K562 (cell line): ENCODE measurements around the gene DNAL4. TPM values are rescaled to one million over a fixed set of nuclear protein-coding genes. Genes with fewer than 3 reads are reported as not detected.

Experiments used
- ATF1 ChIP-seq, 2 experiments: fragments of 450-650 bp in 1 of 2; IDR thresholded peaks; 2 replicates each; pipeline ENCODE4 v1.6.1; 2016; ENCODE audit warnings: missing compliant biosample characterization in 1 of 2, missing genetic modification characterization in 1 of 2
- CHD7 ChIP-seq: fragments of 200-600 bp; sonication (generic); IDR thresholded peaks from one replicate; pipeline ENCODE4 v1.6.1; 2012; ENCODE audit warnings: mild to moderate bottlenecking, low read depth, low read length, inconsistent platforms
- ESRRB ChIP-seq: fragments of 250-450 bp; sonication (Bioruptor Pico); IDR thresholded peaks from 2 replicates; pipeline ENCODE4 v1.5.0; 2020; ENCODE audit warnings: mild to moderate bottlenecking, moderate library complexity, borderline replicate concordance
- EZH2 ChIP-seq: IDR thresholded peaks from 2 replicates; pipeline ENCODE4 v1.6.1; 2012; ENCODE audit warnings: low read depth, mild to moderate bottlenecking, inconsistent platforms, low read length, borderline replicate concordance
- MTA1 ChIP-seq: fragments of 450-650 bp; IDR thresholded peaks from 2 replicates; pipeline ENCODE4 v1.6.1; 2017; ENCODE audit warnings: borderline replicate concordance
- NRF1 ChIP-seq, 2 experiments: fragments of 450-650 bp; IDR thresholded peaks in 1 of 2; conservative IDR thresholded peaks in 1 of 2; 2 replicates each; pipeline ENCODE4 v1.6.1; 2014; ENCODE audit warnings: mild to moderate bottlenecking in 2 of 2
- PHF20 ChIP-seq: fragments of 450-650 bp; IDR thresholded peaks from 2 replicates; pipeline ENCODE4 v1.6.1; 2018; ENCODE audit not compliant: partially characterized antibody
- PKNOX1 ChIP-seq: fragments of 450-650 bp; IDR thresholded peaks from 2 replicates; pipeline ENCODE4 v1.6.1; 2016
- PRMT5 ChIP-seq: sonication (generic); formaldehyde crosslinking; IDR thresholded peaks from 2 replicates; pipeline ENCODE4 v1.5.0; 2020; ENCODE audit warnings: missing genetic modification reagents
- RAD51 ChIP-seq: fragments of 450-650 bp; IDR thresholded peaks from 2 replicates; pipeline ENCODE4 v1.7.1; 2016; ENCODE audit warnings: low read depth, mild to moderate bottlenecking, borderline replicate concordance
- SP2 ChIP-seq: IDR thresholded peaks from 2 replicates; pipeline ENCODE4 v1.6.1; 2011; ENCODE audit warnings: mild to moderate bottlenecking, low read depth, low read length, moderate library complexity; ENCODE audit not compliant: poor library complexity, severe bottlenecking; ENCODE audit errors: extremely low read depth
- ZNF324 ChIP-seq: fragments of 250-450 bp; sonication (Bioruptor Pico); IDR thresholded peaks from 2 replicates; pipeline ENCODE4 v1.4.0; 2020; ENCODE audit warnings: mild to moderate bottlenecking
- ZNF507 ChIP-seq: conservative IDR thresholded peaks from 2 replicates; pipeline ENCODE4 v1.6.1; 2017; ENCODE audit warnings: missing genetic modification characterization, missing compliant biosample characterization
- ZSCAN32 ChIP-seq: fragments of 450-650 bp; formaldehyde crosslinking; IDR thresholded peaks from 2 replicates; pipeline ENCODE4 v1.4.0; 2020; ENCODE audit warnings: mild to moderate bottlenecking, moderate library complexity
- polyA plus RNA-seq, 8 experiments: library from polyadenylated mRNA; depleted of rRNA in 4 of 8; stranded (reverse) in 5 of 8; unstranded in 3 of 8; fragments of >200 nt; fragmentation: Nextera tagmentation in 2 of 8; fragmentation: Illumina TruSeq in 1 of 8; extraction: Ambion mirVana in 2 of 8; extraction: Trizol in 1 of 8; gene quantifications; 2 replicates each; pipeline versions ENCODE4 v1.2.1 to v1.2.3, GENCODE V29; 2011 to 2014; ENCODE audit warnings: inconsistent platforms in 1 of 8, missing spikeins in 1 of 8
- total RNA-seq, 7 experiments: library from RNA; depleted of rRNA in 6 of 7; stranded (reverse); fragments of >200 nt in 6 of 7; fragmentation: Illumina TruSeq in 2 of 7; extraction: Trizol in 2 of 7; gene quantifications; 2 replicates each; pipeline versions ENCODE4 v1.2.1 to v1.2.3, GENCODE V29; 2011 to 2021; ENCODE audit warnings: low replicate concordance in 1 of 7
- TF ChIP-seq, protein P1 (sequence below): fragments of 450-650 bp; formaldehyde crosslinking; IDR thresholded peaks from 2 replicates; pipeline ENCODE4 v1.4.0; 2022; ENCODE audit warnings: mild to moderate bottlenecking, moderate library complexity

DNAL4 gene
- total and polyA plus RNA-seq, 9 of the 15 experiments (the other 6 are each of a cell fraction or from before 2014, with no cell fraction given), result 0.20 to 9.4 (median 5.2) TPM

- TF ChIP-seq PHF20 (no peak), MTA1 (no peak), CHD7 (no peak), ZNF324 (CRISPR knock-in tag) (no peak), ZNF507 (tag) (no peak), ESRRB (no peak), EZH2 (no peak), NRF1 (conservative IDR thresholded peaks at IDR 0.05 in 1 of 2, IDR thresholded peaks at IDR 0.05 in 1 of 2) (peak in 1 of 2 experiments; percentile 43; a peak in 3 of 4 replicates), ZSCAN32 (no peak), ATF1 (CRISPR knock-in tag; IDR thresholded peaks at IDR 0.05) (no peak), ATF1 (tag; IDR thresholded peaks at IDR 0.05) (no peak), RAD51 (no peak), SP2 (no peak), PKNOX1 (no peak), PRMT5 (CRISPR knock-in tag) (no peak)
- TF ChIP-seq, protein P1, sequence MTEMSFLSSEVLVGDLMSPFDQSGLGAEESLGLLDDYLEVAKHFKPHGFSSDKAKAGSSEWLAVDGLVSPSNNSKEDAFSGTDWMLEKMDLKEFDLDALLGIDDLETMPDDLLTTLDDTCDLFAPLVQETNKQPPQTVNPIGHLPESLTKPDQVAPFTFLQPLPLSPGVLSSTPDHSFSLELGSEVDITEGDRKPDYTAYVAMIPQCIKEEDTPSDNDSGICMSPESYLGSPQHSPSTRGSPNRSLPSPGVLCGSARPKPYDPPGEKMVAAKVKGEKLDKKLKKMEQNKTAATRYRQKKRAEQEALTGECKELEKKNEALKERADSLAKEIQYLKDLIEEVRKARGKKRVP, result no peak
These were observed 38.6 kb downstream of the DNAL4 start (continued) for GRCh38 chr22:38755155-38755910.
